ENCODE measurements around the gene MSRB3.

- TF ChIP-seq ELF4 (CRISPR knock-in tag; IDR thresholded peaks at IDR 0.05; ENCODE audit: low read depth), result no peak
- no peak for TF ChIP-seq CBFB (CRISPR knock-in tag; IDR thresholded peaks at IDR 0.05; ENCODE audit: low read depth)
- no peak for TF ChIP-seq CTCF (IDR thresholded peaks at IDR 0.05)
- no peak for TF ChIP-seq ZNF138 (CRISPR knock-in tag; conservative IDR thresholded peaks at IDR 0.05)
- no peak for TF ChIP-seq ETV6 (CRISPR knock-in tag; IDR thresholded peaks at IDR 0.05)
- TF ChIP-seq NR3C1 (CRISPR knock-in tag; conservative IDR thresholded peaks at IDR 0.05; ENCODE audit: low read depth), result no peak
- no peak for TF ChIP-seq TEAD1 (CRISPR knock-in tag; IDR thresholded peaks at IDR 0.05)
- TF ChIP-seq CREB1 (CRISPR knock-in tag; IDR thresholded peaks at IDR 0.05), result no peak
Observed at GRCh38 chr12:65343801-65344200, 65.3 kb downstream of the MSRB3 start.
